Measurements from ENCODE around the gene SLC26A8.
"Not testable (repeated sequence)": the region's sequence is repeated elsewhere in the genome, so short reads cannot be mapped to it uniquely, and the experiment has no call there.

Gene SLC26A8

GRCh38 chr6:35909571-35909970 is 114.9 kb downstream of the SLC26A8 start:
- DNase-seq, result not testable (repeated sequence)

- not testable (repeated sequence) for DNase-seq
Measured at GRCh38 chr6:35908753-35909401, 115.6 kb downstream of the SLC26A8 start.

GRCh38 chr6:35907750-35908149 is 116.7 kb downstream of the SLC26A8 start:
- no peak for DNase-seq

- DNase-seq, result no peak
Measured at GRCh38 chr6:35906499-35906846, 118.0 kb downstream of the SLC26A8 start.

GRCh38 chr6:35905841-35906498 is 118.5 kb downstream of the SLC26A8 start:
- no peak for DNase-seq

GRCh38 chr6:35905141-35905785 is 119.2 kb downstream of the SLC26A8 start:
- no peak for DNase-seq

- DNase-seq, result no peak
Measured at GRCh38 chr6:35903679-35904078, 120.8 kb downstream of the SLC26A8 start.

GRCh38 chr6:35900448-35900847 is 124.0 kb downstream of the SLC26A8 start:
- DNase-seq, result no peak

GRCh38 chr6:35898003-35898402 is 126.4 kb downstream of the SLC26A8 start:
- no peak for DNase-seq

GRCh38 chr6:35897486-35897885 is 127.0 kb downstream of the SLC26A8 start:
- DNase-seq, result no peak

- no peak for DNase-seq
Measured at GRCh38 chr6:35897036-35897435, 127.4 kb downstream of the SLC26A8 start.

GRCh38 chr6:35896228-35896627 is 128.2 kb downstream of the SLC26A8 start:
- no peak for DNase-seq

GRCh38 chr6:35895560-35895959 is 128.9 kb downstream of the SLC26A8 start:
- DNase-seq, result no peak

GRCh38 chr6:35894776-35895175 is 129.7 kb downstream of the SLC26A8 start:
- DNase-seq, result no peak
